Germinal center (tissue), 1 donor: ENCODE data around the gene LINGO4.

ENCODE experiments used
- DNase-seq: peaks from one replicate; pipeline ENCODE4 v3.0.0; 2012; ENCODE audit warnings: mixed read lengths, low spot score

LINGO4 gene

GRCh38 chr1:151834239-151834638 is 29.0 kb upstream of the LINGO4 start:
- no peak for DNase-seq

- no peak for DNase-seq
Measured at GRCh38 chr1:151833172-151833900, 28.1 kb upstream of the LINGO4 start.

- DNase-seq = no peak
Measured at GRCh38 chr1:151832318-151832980, 27.2 kb upstream of the LINGO4 start.

GRCh38 chr1:151831605-151832004 is 26.4 kb upstream of the LINGO4 start, which contains the start of gene RORC:
TSS of gene RORC (minus strand) at chr1:151831802. CDS start at chr1:151831764, 38 bp downstream.
- no peak for DNase-seq

GRCh38 chr1:151831256-151831591 is 26.0 kb upstream of the LINGO4 start:
- DNase-seq = no peak

GRCh38 chr1:151830055-151830454 is 24.8 kb upstream of the LINGO4 start:
- no peak for DNase-seq

- DNase-seq = no peak
Measured at GRCh38 chr1:151829352-151830046, 24.3 kb upstream of the LINGO4 start.

- DNase-seq = no peak
Measured at GRCh38 chr1:151828921-151829320, 23.7 kb upstream of the LINGO4 start.

- DNase-seq = no peak
Measured at GRCh38 chr1:151827853-151828252, 22.6 kb upstream of the LINGO4 start.

- DNase-seq = no peak
Measured at GRCh38 chr1:151825751-151826660, 20.8 kb upstream of the LINGO4 start.

- no peak for DNase-seq
Measured at GRCh38 chr1:151825204-151825603, 20.0 kb upstream of the LINGO4 start.

- DNase-seq = no peak
Measured at GRCh38 chr1:151823175-151823574, 18.0 kb upstream of the LINGO4 start.

GRCh38 chr1:151822404-151822803 is 17.2 kb upstream of the LINGO4 start:
- DNase-seq = no peak

GRCh38 chr1:151820940-151821339 is 15.7 kb upstream of the LINGO4 start:
- DNase-seq = no peak

- no peak for DNase-seq
Measured at GRCh38 chr1:151819976-151820623, 14.9 kb upstream of the LINGO4 start.

- no peak for DNase-seq
Measured at GRCh38 chr1:151819227-151819835, 14.1 kb upstream of the LINGO4 start.

GRCh38 chr1:151817353-151817730 is 12.1 kb upstream of the LINGO4 start:
- no peak for DNase-seq

- no peak for DNase-seq
Measured at GRCh38 chr1:151816548-151817352, 11.5 kb upstream of the LINGO4 start.

- DNase-seq = no peak
Measured at GRCh38 chr1:151815716-151816327, 10.6 kb upstream of the LINGO4 start.
